Dedifferentiated amniotic fluid mesenchymal stem cell (primary cell): ENCODE measurements around the gene PSG1.
"Not testable (repeated sequence)": the region's sequence is repeated elsewhere in the genome, so short reads cannot be mapped to it uniquely, and the experiment has no call there.

ENCODE experiments used
- DNase-seq: peaks from one replicate; pipeline ENCODE4 v3.0.0-alpha.2; 2016; ENCODE audit errors: extremely low spot score

The PSG1 gene

DNA sequence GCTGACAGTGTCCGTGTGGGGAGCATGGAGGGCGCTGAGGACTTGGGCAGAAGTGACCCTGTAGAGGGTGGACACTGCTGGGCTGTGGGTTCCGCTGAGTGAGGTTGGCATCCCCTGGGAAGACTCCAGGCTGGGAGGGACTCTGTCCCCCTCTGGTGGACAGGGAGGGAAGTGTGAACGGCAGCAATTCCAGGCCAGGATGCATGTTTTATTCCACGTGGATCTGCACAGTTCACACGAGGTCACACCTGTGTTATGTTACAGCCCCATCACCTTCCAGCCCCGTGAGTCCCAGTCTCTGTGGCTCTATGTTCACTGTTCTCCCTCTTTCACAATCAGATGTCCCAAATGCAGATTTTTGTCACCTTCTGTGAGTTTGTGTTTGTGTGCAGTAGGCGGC, 1.8 kb upstream of the PSG1 start:
- DNase-seq = not testable (repeated sequence)

DNA sequence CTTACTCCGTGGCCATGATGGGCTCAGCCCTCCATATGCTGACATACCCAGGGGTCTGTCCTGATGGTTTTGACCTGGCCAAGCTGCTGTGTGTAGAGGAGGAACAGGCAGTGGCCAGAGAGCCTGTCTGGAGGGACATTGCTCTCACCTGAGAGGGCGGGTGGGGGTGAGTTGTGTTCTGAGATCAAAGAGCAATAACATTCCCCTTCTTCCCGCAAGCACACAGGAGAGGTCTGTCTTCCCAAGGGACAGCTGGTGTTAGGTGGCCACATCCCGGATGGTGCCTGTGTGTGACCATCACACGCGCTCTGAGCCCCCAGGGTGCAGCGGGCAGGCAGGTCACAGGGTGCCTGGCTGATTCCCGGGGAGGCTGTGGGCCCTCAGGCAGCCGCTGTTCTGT, 1.1 kb upstream of the PSG1 start:
- not testable (repeated sequence) for DNase-seq

- DNase-seq = not testable (repeated sequence)
These were observed 2.9 kb downstream of the PSG1 start for GRCh38 chr19:42876596-42876995.

- DNase-seq = not testable (repeated sequence)
These were observed 3.6 kb downstream of the PSG1 start for GRCh38 chr19:42875881-42876280.

GRCh38 chr19:42874901-42875813, 4.4 kb downstream of the PSG1 start:
- DNase-seq = not testable (repeated sequence)

GRCh38 chr19:42874136-42874535, 5.4 kb downstream of the PSG1 start:
- not testable (repeated sequence) for DNase-seq

GRCh38 chr19:42872608-42873007, 6.9 kb downstream of the PSG1 start:
- DNase-seq = no peak

GRCh38 chr19:42857544-42857867, 22.0 kb downstream of the PSG1 start:
- DNase-seq = no peak

GRCh38 chr19:42856866-42857543, 22.5 kb downstream of the PSG1 start:
- not testable (repeated sequence) for DNase-seq

DNA sequence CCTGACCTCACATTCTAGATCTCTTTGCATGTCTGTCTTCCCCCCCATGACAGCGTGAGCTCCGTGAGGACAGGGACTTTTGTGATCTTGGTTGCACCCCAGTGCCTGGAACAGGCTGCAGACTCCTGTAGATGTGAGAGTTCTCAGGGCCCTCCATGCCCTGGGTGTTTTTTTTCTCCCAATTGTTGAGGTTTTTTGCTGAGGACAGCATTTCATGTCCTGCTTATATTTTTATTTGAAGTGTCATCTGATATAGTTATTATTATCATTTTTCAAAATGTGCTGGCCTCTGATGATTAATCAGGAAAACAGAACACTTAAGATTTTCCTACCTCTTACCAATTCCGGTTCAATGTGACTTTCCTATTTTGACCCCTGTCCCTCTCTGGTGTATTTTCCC, 24.8 kb downstream of the PSG1 start:
- DNase-seq = not testable (repeated sequence)

GRCh38 chr19:42853231-42853630, 26.3 kb downstream of the PSG1 start:
- not testable (repeated sequence) for DNase-seq

DNA sequence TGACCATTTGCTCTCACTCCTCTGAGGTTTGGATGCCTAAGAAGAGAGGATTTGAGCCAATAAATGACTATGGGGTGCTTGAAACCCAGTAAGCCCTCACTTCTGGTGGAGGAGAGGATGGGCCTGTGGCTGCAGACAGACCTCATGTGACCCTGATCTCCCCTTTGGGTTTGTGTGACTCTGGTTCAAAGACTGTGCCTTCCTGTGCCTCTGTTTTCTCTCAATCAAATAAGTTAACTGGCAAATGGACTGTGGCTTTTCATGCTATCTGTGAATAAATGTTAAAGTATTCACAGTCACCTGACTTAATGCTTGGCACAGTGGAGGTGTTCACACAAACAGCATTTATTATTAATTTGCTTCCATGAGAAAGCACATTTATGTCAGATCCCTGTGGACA, 26.7 kb downstream of the PSG1 start:
- not testable (repeated sequence) for DNase-seq

DNA sequence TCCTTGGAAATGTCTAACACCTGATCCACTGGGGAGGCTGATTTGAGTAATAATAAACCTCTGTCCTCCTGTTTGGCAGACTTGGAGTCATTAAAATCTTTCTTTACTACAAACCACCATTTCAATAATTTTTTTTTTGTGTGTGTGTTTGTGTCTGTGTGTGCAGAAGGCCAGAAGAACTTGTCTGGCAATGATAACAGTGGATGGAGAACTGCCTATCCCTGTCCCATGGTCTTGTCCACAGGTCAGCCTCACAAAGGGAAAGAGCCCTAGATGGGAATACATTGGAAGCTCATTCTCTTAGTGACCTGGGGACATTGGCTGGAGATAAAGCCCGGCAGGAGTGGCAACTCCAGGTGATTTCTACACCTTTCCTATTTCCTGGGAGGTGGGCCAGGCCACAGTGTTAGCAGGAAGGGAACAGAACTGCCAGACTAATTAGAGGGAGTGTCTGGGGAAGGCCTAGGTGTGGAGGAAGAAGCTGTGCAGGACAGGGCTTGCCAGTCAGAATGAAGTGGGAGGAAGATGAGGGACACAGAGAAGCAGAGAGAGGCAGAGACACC, 27.7 kb downstream of the PSG1 start:
- DNase-seq = not testable (repeated sequence)

DNA sequence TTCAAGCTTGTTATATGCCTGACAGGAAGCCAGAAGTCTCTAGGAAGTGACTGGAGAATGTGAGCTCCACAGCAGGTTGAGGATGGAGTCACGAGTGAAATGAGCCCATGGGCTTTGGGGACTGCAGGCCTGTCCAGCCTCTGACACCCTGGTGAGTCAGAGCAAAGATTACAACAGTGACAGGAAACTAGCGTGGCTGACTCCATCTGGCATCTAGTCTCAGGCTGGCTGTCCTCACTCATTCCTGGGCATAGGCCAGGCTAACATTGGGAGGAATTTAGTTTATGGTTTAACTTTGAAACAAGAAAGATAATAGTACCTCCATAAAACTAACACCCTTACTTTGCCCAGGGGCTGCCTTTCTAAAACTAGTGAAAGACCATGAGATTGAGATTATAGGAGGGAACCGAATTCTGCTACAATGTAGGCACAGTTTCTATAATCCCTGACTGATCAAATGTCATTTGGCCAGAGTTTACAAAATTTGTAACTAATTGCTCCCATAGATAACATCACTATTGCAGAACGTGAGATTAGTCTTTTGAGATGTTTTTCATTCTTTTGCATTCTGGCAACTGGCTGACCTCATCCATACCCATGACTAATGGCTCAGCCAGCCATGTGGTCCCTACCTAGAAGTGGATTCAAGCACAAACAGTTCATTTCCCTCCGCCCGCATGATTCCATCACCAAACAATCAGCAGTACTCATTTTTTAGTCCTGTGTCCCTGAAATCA, 28.4 kb downstream of the PSG1 start:
- DNase-seq = peak; percentile 98

- DNase-seq = no peak
These were observed 32.9 kb downstream of the PSG1 start for GRCh38 chr19:42846597-42846996.

GRCh38 chr19:42843631-42844030, 35.9 kb downstream of the PSG1 start:
- not testable (repeated sequence) for DNase-seq

- peak; percentile 1 for DNase-seq
These were observed 46.6 kb downstream of the PSG1 start for GRCh38 chr19:42832746-42833442.

- peak; percentile 10 for DNase-seq
These were observed 47.4 kb downstream of the PSG1 start for GRCh38 chr19:42832023-42832680.

- DNase-seq = no peak
These were observed 48.1 kb downstream of the PSG1 start for GRCh38 chr19:42831221-42832019.
